Activated naive CD8-positive, alpha-beta T cell treated with anti-CD3 and anti-CD28 coated beads, Interleukin-2, amount 10 ng/mL, durations not matched to agents 7 days and 5 days (primary cell): ENCODE data around the gene TMEM183A. TPM values are rescaled to one million over a fixed set of nuclear protein-coding genes. Genes with fewer than 3 reads are reported as not detected.

Experiments
- ATAC-seq: fragments of 150-1000 bp; cut with Tn5 transposase; one replicate; pipeline ENCODE4 v1.10.0; 2021; ENCODE audit warnings: low read depth, moderate library complexity
- POLR2A ChIA-PET: fragments of 350-600 bp; sonication (Branson Sonifier 250); formaldehyde crosslinking; loops from one replicate; lab custom pipeline; 2021; ENCODE audit warnings: antibody characterized with exemption; lab: Charles Lee
- DNase-seq: peaks from one replicate; pipeline ENCODE4 v3.0.0; 2021
- H3K27ac Mint-ChIP-seq: one replicate; pipeline ENCODE4 v1.8.0; 2022; ENCODE audit warnings: mild to moderate bottlenecking, mixed read lengths
- H3K27me3 Mint-ChIP-seq: one replicate; pipeline ENCODE4 v1.8.0; 2022; ENCODE audit warnings: mild to moderate bottlenecking, moderate library complexity, mixed read lengths
- H3K36me3 Mint-ChIP-seq: one replicate; pipeline ENCODE4 v1.8.0; 2021; ENCODE audit warnings: mild to moderate bottlenecking, mixed read lengths
- H3K4me1 Mint-ChIP-seq: one replicate; pipeline ENCODE4 v1.8.0; 2021; ENCODE audit warnings: mixed read lengths
- H3K4me3 Mint-ChIP-seq: one replicate; pipeline ENCODE4 v1.8.0; 2022; ENCODE audit warnings: mild to moderate bottlenecking, moderate library complexity, mixed read lengths
- H3K9me3 Mint-ChIP-seq: one replicate; pipeline ENCODE4 v1.8.0; 2021; ENCODE audit warnings: mixed read lengths
- total RNA-seq, 2 experiments: library from RNA; stranded (reverse); gene quantifications; one replicate each; pipeline ENCODE4 v1.2.3, GENCODE V29; 2021

The TMEM183A gene
- total RNA-seq, 2 experiments from 2014 or later, result 77.1 to 78.4 TPM

DNA sequence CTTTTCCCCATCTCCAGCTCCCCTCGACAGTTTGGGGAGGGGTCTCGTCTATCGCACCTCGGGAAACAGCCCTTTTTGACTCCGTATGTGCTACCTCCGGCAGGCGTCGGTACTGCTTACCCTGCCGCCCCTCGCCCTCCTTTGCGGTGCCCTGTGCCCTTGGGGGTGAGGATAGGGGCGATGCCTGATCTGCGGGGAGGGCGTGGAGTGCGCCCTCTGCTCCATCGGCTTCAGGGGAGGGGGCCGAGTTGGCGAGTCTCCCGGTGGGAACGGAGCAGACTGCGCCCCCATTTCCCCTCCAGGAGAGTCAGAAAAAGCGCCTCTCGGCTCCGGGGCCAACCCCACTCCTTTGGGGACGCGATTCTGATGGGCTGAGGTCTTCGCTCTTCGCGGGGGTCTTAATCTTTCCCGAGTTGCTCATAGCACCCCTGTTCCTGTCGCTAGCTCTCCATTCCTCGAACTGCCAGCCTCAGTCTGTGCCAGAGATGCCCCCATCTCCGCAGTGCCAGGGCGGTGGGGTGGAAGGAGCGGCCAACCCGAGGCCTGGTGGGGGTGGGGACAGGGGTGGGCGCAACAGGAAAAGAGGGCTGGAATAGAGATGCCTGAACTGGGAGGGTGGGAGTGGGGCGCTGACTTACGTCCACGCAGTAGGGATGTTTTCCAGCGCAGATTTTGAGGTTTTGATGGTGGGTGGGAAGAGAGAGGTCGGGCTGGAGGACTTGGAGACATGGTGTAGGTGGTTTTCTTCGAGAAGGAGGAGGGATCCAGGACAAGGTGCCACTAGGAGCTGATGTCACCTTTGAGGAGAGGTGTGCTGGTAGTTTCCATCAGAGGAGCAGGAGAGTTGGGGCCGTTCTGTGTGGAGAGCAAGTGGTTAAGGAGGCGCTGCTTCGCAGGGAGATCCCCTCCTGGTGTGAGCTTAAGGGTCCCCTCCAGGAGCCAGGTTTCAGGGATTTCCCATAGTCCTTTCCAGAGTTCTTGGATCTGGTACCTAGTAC, 19.8 kb downstream of the TMEM183A start:
- H3K27ac Mint-ChIP-seq, result peak overlapping the region; percentile 38
- peaks cover 21% of the 10 kb centered on the region for H3K36me3 Mint-ChIP-seq
- H3K27me3 Mint-ChIP-seq, result peaks cover 4% of the 10 kb centered on the region
- peaks cover 22% of the 10 kb centered on the region for H3K4me1 Mint-ChIP-seq
- no peak for DNase-seq
- peaks cover 2% of the 10 kb centered on the region for H3K9me3 Mint-ChIP-seq
- POLR2A ChIA-PET, result interaction anchor here (1.0 to 1.2 kb wide), 2 partner anchors 20 kb away, joined by 6 read pairs; partner anchors contain the start of gene TMEM183A
- peak; percentile 36 for ATAC-seq
- H3K4me3 Mint-ChIP-seq, result peak overlapping the region; percentile 91

DNA sequence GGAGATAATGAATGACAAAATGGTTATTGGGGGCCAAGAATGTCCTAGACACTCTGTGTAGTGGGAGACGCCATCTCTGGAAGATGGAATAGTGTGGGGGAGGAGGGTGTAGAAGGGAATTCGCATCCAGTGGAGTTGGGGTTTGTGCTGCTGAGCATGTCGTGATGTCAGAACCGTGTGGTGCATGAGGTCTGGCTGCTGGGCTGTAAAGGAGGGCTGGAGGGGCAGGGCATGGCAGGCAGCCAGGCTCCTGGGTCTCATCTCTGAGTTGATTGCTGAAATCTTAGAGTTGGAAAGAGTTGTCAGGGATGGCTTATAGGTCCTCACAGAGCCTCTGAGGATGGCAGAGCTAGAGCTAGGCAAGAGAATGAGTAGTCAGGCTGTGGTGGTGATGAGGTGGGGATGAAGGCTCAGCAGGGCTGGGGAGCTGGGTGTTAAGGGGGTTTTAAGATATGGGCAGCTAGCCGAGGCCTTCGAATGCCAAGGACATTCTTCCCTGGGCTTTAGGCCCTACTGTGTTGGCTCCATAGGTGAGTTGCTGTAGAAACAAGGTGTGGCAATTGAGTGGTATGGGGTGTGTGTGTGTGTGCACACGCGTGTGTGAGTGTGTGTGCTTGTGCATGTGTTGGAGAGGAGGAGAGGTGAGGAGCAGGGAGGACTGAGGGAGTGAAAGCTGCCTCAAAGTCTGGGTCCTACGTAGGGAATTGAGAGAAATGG, 21.1 kb downstream of the TMEM183A start:
- DNase-seq (no peak), ATAC-seq (no peak)
- POLR2A ChIA-PET, result interaction anchor here (1.0 to 1.2 kb wide), 2 partner anchors 21 kb away, joined by 3 to 6 read pairs; partner anchors contain the start of gene TMEM183A
- Mint-ChIP-seq H3K4me1 (peaks cover 22% of the 10 kb centered on the region), H3K36me3 (peaks cover 18% of the 10 kb centered on the region), H3K27ac (peak overlapping the region; percentile 27), H3K4me3 (peak overlapping the region; percentile 91), H3K27me3 (peaks cover 4% of the 10 kb centered on the region), H3K9me3 (peaks cover 2% of the 10 kb centered on the region)

DNA sequence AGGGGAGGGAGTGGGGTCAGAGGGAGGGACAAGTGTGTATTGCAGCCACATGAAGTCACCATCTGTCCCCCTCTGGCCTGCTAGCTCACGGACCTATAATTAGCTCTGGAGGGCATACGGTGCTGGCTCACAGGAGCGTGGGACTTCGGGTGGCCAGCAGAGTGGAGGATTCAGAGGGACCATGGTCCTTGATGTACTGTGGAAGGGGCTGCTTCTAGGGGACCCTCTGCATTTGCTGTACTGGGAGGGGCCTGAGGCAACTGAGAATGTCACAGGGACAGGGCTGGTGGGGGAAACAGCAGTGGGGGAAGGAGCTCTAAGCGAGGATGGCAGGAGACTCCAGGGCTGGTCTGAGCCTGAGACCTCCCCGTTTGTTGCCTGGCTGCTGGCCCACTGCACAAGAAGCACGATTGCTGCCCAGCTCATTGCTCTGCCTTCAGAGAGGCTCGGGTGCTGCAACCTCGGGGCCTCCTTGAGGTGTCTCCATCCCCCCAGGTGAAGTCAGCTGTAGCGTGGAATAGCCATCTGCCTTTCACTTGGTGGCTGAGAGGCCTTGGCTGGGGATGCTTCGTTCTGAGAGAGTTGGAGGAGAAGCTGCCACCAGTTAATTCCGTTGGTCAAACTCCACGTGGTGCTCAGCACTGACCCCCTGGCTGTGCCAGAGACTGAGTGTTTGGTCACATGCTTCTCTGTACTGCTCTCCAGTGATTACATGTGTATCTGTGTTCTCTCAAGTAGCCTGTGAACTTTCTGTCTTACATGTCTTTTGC, 21.8 kb downstream of the TMEM183A start:
- ATAC-seq, result no peak
- Mint-ChIP-seq H3K36me3 (peaks cover 16% of the 10 kb centered on the region), H3K27ac (no peak overlapping the region), H3K4me3 (peak overlapping the region; percentile 41), H3K4me1 (peaks cover 24% of the 10 kb centered on the region), H3K27me3 (peaks cover 4% of the 10 kb centered on the region), H3K9me3 (peaks cover 2% of the 10 kb centered on the region)
- DNase-seq, result no peak
- POLR2A ChIA-PET, result interaction anchor here (1.0 kb wide), 1 partner anchor 22 kb away, joined by 3 read pairs; the partner anchor contains the start of gene TMEM183A

DNA sequence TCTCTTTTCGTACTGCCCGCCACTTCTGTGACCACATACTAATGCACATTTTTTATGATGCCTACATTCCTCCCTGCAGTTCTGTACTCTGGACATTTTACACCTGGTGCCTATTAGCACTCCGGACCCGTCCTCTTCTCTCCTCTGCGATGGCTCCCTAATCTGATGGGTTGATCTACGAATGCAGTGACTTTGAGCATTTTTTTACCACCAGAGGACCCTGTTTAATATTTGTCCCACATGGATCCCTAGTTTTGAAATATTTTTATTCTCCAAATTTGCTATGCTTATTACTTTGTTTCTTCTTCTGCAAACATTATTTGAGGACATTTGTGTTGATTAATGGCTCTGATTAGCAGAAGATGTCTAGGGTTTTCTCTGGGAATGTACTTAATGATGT, 24.3 kb downstream of the TMEM183A start:
- DNase-seq, result no peak
- no peaks in the 10 kb centered on the region for H3K9me3 Mint-ChIP-seq
- peaks cover 5% of the 10 kb centered on the region for H3K27me3 Mint-ChIP-seq
- peaks cover 22% of the 10 kb centered on the region for H3K4me1 Mint-ChIP-seq
- POLR2A ChIA-PET, result no interaction called here
- H3K36me3 Mint-ChIP-seq, result peaks cover 12% of the 10 kb centered on the region
- no peak overlapping the region for H3K27ac Mint-ChIP-seq
- ATAC-seq, result no peak
- H3K4me3 Mint-ChIP-seq, result no peak overlapping the region

DNA sequence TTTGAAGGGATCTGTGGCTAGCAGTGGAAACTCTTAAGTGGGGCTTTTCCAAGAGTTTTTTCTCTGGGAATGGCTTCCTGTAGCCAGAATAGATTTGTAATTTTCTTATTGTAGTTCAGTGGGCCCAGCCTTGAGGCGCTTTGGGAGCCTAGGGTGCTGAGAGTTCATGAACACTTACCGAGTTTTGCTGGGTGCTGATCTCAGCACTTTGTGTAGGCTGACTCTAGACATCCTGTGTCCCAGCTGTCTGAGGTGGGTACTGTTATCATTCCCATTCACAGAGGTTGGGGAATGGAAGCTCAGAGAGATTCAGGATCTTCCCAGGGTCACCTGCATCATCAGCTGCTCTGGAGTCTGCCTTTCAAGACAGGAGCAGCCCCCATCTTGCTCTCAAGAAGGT, 26.1 kb downstream of the TMEM183A start:
- POLR2A ChIA-PET, result no interaction called here
- Mint-ChIP-seq H3K36me3 (peaks cover 9% of the 10 kb centered on the region), H3K9me3 (no peaks in the 10 kb centered on the region), H3K27me3 (peaks cover 2% of the 10 kb centered on the region), H3K4me1 (peaks cover 17% of the 10 kb centered on the region), H3K27ac (no peak overlapping the region), H3K4me3 (no peak overlapping the region)
- ATAC-seq (no peak), DNase-seq (no peak)

DNA sequence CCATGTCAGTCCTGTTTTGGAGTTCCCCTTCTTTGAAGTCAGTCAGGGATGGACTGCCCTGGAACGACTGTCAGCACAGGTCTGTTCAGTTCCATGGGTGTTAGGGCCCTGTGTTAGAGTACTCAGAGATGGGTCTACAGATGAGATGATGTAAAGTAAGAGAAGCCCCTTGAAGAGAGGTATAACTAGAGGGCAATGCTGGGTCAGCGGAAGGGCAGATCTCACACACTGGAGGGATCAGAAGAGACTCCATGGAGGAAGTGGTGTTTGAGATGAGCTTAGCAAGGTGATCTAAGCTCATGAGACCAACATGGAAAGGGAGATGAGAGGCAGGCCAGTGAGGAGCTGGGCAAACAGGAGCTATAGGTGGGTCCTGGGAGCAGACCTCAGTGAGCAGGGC, 26.7 kb downstream of the TMEM183A start:
- Mint-ChIP-seq H3K36me3 (peaks cover 6% of the 10 kb centered on the region), H3K4me1 (peaks cover 15% of the 10 kb centered on the region), H3K27ac (peak overlapping the region; percentile 43), H3K27me3 (peaks cover 2% of the 10 kb centered on the region), H3K4me3 (no peak overlapping the region), H3K9me3 (no peaks in the 10 kb centered on the region)
- POLR2A ChIA-PET, result no interaction called here
- DNase-seq, result no peak
- no peak for ATAC-seq

DNA sequence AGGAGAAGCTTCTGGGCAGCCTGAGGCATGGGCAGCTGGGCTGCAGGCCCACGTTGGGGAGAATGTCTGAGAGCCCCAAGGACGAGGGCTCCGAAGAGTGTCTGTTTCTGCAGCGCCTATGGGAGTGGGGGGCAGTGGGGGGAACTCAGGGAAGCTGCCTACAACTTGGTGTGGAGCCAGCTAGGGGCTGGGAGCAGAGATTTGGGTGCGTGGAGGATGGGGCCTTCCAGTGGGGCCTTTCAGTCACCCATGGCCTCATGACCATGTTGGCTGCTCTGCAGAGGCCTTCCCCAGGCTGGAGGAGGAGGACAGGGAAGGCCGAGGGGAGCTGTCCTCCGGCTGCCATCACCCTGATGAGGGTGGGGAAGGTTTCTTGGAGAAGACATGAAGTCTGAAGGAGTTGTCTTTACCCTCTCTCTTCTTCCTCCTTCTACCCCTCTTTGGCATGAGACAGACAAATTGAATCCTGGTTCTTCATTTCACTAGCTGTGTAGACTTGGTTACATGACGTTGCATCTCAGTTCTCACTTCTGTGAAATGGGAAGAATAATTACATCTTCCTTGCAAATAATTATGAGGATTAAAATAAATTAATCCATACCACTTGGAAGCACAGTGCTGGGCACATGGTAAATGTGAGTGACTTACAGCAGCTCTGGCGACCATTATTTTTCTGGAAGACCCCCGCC, 27.4 kb downstream of the TMEM183A start:
- Mint-ChIP-seq H3K27me3 (peaks cover 2% of the 10 kb centered on the region), H3K27ac (no peak overlapping the region), H3K4me1 (peaks cover 16% of the 10 kb centered on the region), H3K36me3 (peaks cover 7% of the 10 kb centered on the region), H3K9me3 (no peaks in the 10 kb centered on the region), H3K4me3 (no peak overlapping the region)
- DNase-seq (no peak), ATAC-seq (no peak)
- POLR2A ChIA-PET, result no interaction called here

DNA sequence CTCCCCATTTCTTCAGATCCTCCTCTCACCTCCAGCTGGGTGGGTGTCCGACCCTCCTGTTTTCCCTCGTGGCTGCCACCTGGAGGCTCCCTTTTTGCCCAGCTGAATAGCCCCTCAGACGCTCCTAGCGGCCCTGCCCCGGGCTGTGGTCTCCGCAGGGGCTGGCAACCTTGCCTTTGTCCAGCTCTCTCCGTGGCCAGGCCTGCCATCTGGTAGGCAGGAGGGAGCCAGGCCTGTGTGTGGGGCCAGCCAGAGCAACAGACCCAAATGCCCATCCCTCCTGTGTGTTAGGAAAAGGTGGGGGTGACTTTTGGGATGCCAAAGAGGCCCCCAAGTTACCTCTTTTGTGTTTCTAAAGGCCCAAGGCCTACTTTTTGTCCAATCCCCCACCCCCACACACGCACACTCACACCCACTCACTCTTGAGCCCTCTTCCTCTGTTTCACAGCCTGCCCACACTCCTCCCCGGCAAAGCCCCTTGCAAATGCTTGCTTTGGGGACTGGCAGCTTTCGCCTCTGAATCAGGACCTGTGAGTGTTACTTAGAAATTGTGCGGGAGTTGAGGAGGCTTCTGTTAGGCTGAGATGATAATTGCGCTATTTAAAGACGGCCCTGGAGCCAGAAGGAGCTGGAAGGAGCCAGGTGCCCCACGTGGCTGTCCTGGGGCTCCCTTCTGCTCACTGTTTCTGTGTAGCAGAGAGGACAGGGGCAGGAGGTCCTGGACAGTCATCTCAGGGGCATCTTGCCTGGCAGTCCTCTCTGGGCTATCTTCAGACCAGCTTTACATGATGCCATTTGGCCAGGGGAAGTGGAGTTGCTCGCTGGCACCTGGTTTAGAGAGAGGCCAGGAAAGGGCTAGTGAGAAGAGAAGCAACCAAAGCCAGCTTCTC, 28.2 kb downstream of the TMEM183A start:
- Mint-ChIP-seq H3K27me3 (peaks cover 2% of the 10 kb centered on the region), H3K4me3 (no peak overlapping the region), H3K27ac (no peak overlapping the region), H3K4me1 (peaks cover 16% of the 10 kb centered on the region), H3K36me3 (peaks cover 7% of the 10 kb centered on the region), H3K9me3 (no peaks in the 10 kb centered on the region)
- POLR2A ChIA-PET, result interaction anchor here (0.5 kb wide), 1 partner anchor 1775 kb away, joined by 3 read pairs; no protein-coding TSS in a partner anchor
- ATAC-seq, result no peak
- no peak for DNase-seq

DNA sequence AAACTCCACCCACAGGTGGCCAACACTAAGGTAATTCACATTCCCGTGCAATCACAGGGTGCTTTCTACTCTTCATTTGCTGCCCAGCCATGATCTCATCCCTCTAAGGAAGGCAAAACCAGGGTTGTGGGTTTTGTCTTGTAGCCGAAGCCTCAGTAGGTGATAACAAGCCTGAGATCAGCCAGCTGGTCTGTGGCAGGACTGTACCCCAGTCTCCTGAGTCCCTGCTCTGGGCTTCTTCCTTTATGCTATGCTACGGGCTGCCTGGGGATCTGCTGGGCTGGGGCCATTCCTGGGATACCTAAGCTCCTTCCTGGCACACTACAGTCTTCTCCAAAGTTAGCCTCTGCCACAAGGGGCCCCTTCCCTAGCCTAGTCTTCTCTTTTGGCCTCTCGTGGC, 29.0 kb downstream of the TMEM183A start:
- H3K27me3 Mint-ChIP-seq, result peaks cover 2% of the 10 kb centered on the region
- H3K27ac Mint-ChIP-seq, result no peak overlapping the region
- POLR2A ChIA-PET, result interaction anchor here (0.5 kb wide), 1 partner anchor 1776 kb away, joined by 3 read pairs; no protein-coding TSS in a partner anchor
- ATAC-seq (no peak), DNase-seq (no peak)
- no peaks in the 10 kb centered on the region for H3K9me3 Mint-ChIP-seq
- no peak overlapping the region for H3K4me3 Mint-ChIP-seq
- peaks cover 7% of the 10 kb centered on the region for H3K36me3 Mint-ChIP-seq
- H3K4me1 Mint-ChIP-seq, result peaks cover 16% of the 10 kb centered on the region

DNA sequence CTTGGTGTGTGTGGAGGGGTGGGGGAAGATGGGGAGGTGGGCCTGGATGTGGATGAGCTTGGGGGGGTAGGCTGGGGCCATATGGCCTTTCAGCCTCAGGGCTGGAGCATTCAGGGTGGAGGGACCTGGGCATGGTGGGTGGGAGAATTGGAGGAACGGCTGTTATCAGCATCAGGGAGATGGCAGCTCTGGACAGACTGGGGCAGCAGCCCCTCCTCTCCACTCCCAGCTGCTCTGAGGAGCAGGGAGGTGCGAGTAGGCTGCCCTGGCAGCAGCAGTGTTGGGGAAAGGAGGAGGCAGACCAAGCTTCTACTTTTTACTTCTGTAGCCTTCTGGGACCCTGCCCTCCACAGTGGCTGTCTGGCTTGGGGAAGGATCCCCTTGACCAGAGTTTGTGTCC, 29.4 kb downstream of the TMEM183A start:
- Mint-ChIP-seq H3K4me3 (no peak overlapping the region), H3K4me1 (peaks cover 17% of the 10 kb centered on the region), H3K27me3 (peaks cover 2% of the 10 kb centered on the region), H3K27ac (no peak overlapping the region), H3K36me3 (peaks cover 7% of the 10 kb centered on the region), H3K9me3 (no peaks in the 10 kb centered on the region)
- no peak for DNase-seq
- no peak for ATAC-seq
- POLR2A ChIA-PET, result no interaction called here

DNA sequence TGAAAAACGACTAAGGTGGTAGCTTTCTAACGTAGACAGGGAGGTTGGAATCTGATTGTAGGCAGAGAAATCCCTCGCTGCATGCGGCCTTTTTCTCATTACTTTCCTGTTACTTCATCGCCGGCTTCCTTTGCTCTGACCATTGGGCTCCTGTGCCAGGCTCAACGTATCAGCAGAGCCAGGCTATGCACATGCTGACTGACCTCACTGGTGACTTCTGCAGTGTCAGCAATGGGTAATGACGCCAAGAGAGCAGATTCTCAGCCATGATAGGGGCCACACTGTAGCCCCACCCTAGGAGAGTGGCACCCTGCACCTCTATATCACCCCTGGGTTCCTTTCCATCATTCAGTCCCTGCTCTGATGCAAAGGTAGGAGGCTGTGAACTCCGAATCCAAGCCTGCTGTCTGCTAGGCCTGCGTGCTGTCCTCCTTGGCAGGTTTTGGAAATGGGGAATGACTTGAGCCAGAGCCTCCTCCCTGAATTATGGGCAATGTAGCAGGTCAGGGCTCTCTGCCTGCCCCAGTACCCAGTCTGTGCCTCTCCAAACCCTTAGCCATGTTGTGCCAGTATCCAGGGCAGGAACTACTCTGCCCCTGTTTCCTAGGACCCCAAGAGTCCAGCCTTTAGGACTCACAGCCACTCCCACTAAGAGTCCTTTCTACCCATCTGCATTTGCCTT, 30.5 kb downstream of the TMEM183A start:
- DNase-seq (no peak), ATAC-seq (no peak)
- POLR2A ChIA-PET, result no interaction called here
- peaks cover 2% of the 10 kb centered on the region for H3K27me3 Mint-ChIP-seq
- H3K27ac Mint-ChIP-seq, result no peak overlapping the region
- H3K4me1 Mint-ChIP-seq, result peaks cover 17% of the 10 kb centered on the region
- H3K4me3 Mint-ChIP-seq, result no peak overlapping the region
- no peaks in the 10 kb centered on the region for H3K9me3 Mint-ChIP-seq
- peaks cover 7% of the 10 kb centered on the region for H3K36me3 Mint-ChIP-seq
